H1 (cell line): ENCODE data around the gene GABPB2. TPM values are rescaled to one million over a fixed set of nuclear protein-coding genes. Genes with fewer than 3 reads are reported as not detected.

Experiments
- CHD7 ChIP-seq: fragments of 300-600 bp; sonication (generic); IDR thresholded peaks from 2 replicates; pipeline ENCODE4 v1.7.1; 2012; ENCODE audit warnings: low read length, moderate library complexity, mild to moderate bottlenecking, inconsistent platforms; ENCODE audit not compliant: insufficient replicate concordance
- polyA plus RNA-seq, 7 experiments: library from polyadenylated mRNA; depleted of rRNA in 3 of 7; stranded (reverse) in 5 of 7; unstranded in 2 of 7; fragments of >200 nt in 5 of 7; fragments of 200-250 nt in 2 of 7; gene quantifications; 1 replicate in 5 of 7; 2 replicates in 1 of 7; 4 replicates in 1 of 7; pipeline versions ENCODE4 v1.2.1 to v1.2.3, GENCODE V29; 2011 to 2013; ENCODE audit warnings: missing spikeins in 2 of 7, mixed read lengths in 2 of 7
- total RNA-seq: library from RNA; stranded (reverse); fragmentation: NEBNext Ultra II Directional; extraction: Animal tissue kit (Norgen Biotek cat#: 25700); gene quantifications from 2 replicates; pipeline ENCODE4 v1.2.1, GENCODE V29; 2021

The GABPB2 gene
- total and polyA plus RNA-seq, 2 of the 8 experiments (the other 6 are each of a cell fraction or from before 2014, with no cell fraction given) = 1.8 to 2.4 TPM

DNA sequence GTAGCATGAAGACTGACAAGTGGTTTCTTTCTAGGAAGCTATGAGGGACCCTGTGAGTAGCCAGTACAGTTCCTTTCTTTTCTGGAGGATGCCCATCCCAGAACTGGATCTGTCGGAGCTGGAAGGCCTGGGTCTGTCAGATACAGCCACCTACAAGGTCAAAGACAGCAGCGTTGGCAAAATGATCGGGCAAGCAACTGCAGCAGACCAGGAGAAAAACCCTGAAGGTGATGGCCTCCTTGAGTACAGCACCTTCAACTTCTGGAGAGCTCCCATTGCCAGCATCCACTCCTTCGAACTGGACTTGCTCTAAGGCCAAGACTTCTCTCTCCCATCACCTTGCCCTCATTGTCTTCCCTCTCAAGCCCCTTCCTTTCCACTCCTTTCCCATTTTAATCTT is 3.4 kb upstream of the GABPB2 start (continued):
- no peak for TF ChIP-seq CHD7
